GM21390 (cell line): ENCODE results near the gene CNOT2.

Experiments
- ATAC-seq: cut with Tn5 transposase; IDR thresholded peaks from one replicate; pipeline ENCODE4 v1.9.1; 2021; ENCODE audit not compliant: unreplicated experiment

CNOT2 gene

GRCh38 chr12:70242695-70243509, at the start of gene CNOT2:
CNOT2 (plus strand) TSS chr12:70243433; CDS start chr12:70278227, 34,794 bp downstream.
- peak; percentile 69 for ATAC-seq

GRCh38 chr12:70194076-70194475, 49.2 kb upstream of the CNOT2 start:
- ATAC-seq = no peak

GRCh38 chr12:70196811-70197281, 46.4 kb upstream of the CNOT2 start:
- ATAC-seq = no peak

GRCh38 chr12:70197345-70197744, 45.9 kb upstream of the CNOT2 start:
- ATAC-seq = no peak

GRCh38 chr12:70213707-70214106, 29.5 kb upstream of the CNOT2 start:
- no peak for ATAC-seq

GRCh38 chr12:70214972-70215617, 28.1 kb upstream of the CNOT2 start:
- ATAC-seq = no peak

GRCh38 chr12:70217416-70217815, 25.8 kb upstream of the CNOT2 start:
- ATAC-seq = no peak

- ATAC-seq = no peak
Measured at GRCh38 chr12:70221626-70222025, 21.6 kb upstream of the CNOT2 start.

GRCh38 chr12:70227911-70228310, 15.3 kb upstream of the CNOT2 start:
- ATAC-seq = no peak

GRCh38 chr12:70230934-70231606, 12.2 kb upstream of the CNOT2 start:
- no peak for ATAC-seq

GRCh38 chr12:70236990-70237389, 6.2 kb upstream of the CNOT2 start:
- ATAC-seq = no peak

GRCh38 chr12:70240673-70241072, 2.6 kb upstream of the CNOT2 start:
- no peak for ATAC-seq

GRCh38 chr12:70241845-70242244, 1.4 kb upstream of the CNOT2 start:
- no peak for ATAC-seq

- ATAC-seq = peak; percentile 47
Measured at GRCh38 chr12:70243510-70244371, 508 bp downstream of the CNOT2 start.

GRCh38 chr12:70244409-70244808, 1.2 kb downstream of the CNOT2 start:
- ATAC-seq = no peak

- no peak for ATAC-seq
Measured at GRCh38 chr12:70245458-70245857, 2.2 kb downstream of the CNOT2 start.

GRCh38 chr12:70246580-70246979, 3.3 kb downstream of the CNOT2 start:
- ATAC-seq = no peak

- ATAC-seq = no peak
Measured at GRCh38 chr12:70247653-70248199, 4.5 kb downstream of the CNOT2 start.

GRCh38 chr12:70248876-70249275, 5.6 kb downstream of the CNOT2 start:
- ATAC-seq = no peak

- ATAC-seq = no peak
Measured at GRCh38 chr12:70249903-70250302, 6.7 kb downstream of the CNOT2 start.

GRCh38 chr12:70251226-70251625, 8.0 kb downstream of the CNOT2 start:
- no peak for ATAC-seq
